ENCODE results near the gene MBD5. TPM values are rescaled to one million over a fixed set of nuclear protein-coding genes. Genes with fewer than 3 reads are reported as not detected.
A peak's percentile ranks its signal among the peaks of the same experiment; 100 is the strongest.

Gene MBD5
- total and polyA plus RNA-seq, 2 experiments from 2014 or later: 12.1 to 23.4 TPM

- H3K9ac ChIP-seq: no peak overlapping the region
- H3K9me3 ChIP-seq (ENCODE audit: low read depth): no peaks in the 10 kb centered on the region
- H3K9me2 ChIP-seq (ENCODE audit: insufficient read depth): no peaks in the 10 kb centered on the region
- no peaks in the 10 kb centered on the region for H3K27me3 ChIP-seq (replicated peaks; ENCODE audit: insufficient read depth)
- no peak overlapping the region for H2AFZ ChIP-seq
- peaks cover 6% of the 10 kb centered on the region; the same call in 1 of the 2 replicates for H3K4me1 ChIP-seq (ENCODE audit: insufficient read depth)
- TF ChIP-seq EZH2 (IDR thresholded peaks at IDR 0.05; ENCODE audit: insufficient read depth, poor library complexity, severe bottlenecking) (no peak), EZH2phosphoT487 (IDR thresholded peaks at IDR 0.05; ENCODE audit: insufficient read depth, low read depth) (no peak)
- no peaks in the 10 kb centered on the region for H3F3A ChIP-seq (ENCODE audit: insufficient read depth)
- H3K4me3 ChIP-seq: no peak overlapping the region
- WGBS, 2 experiments (ENCODE audit: low coverage in 1 of 2, low lambda C conversion rate in 2 of 2, missing lambda C conversion rate in 2 of 2): 100% methylated on average over 1 of the region's 1 CpG
- H3K4me2 ChIP-seq (ENCODE audit: unreplicated experiment): no peak overlapping the region
- no peak overlapping the region for H3K27ac ChIP-seq
- no peaks in the 10 kb centered on the region for H3K36me3 ChIP-seq (ENCODE audit: low read depth)
- in situ Hi-C loops (cut with MboI): loop anchor here (10.0 kb wide), 1 partner anchor 518 kb away; no protein-coding TSS in a partner anchor
- no peaks in the 10 kb centered on the region for H4K20me1 ChIP-seq (ENCODE audit: insufficient read depth)
- DNase-seq: no peak
- no peaks in the 10 kb centered on the region for H3K79me2 ChIP-seq (ENCODE audit: insufficient read depth)
These were observed 491.6 kb downstream of the MBD5 start for GRCh38 chr2:148512501-148512900.

GRCh38 chr2:148513427-148513826 is 492.5 kb downstream of the MBD5 start:
- H3K27ac ChIP-seq: no peak overlapping the region
- H3K9me2 ChIP-seq (ENCODE audit: insufficient read depth): no peaks in the 10 kb centered on the region
- in situ Hi-C loops (cut with MboI): loop anchor here (10.0 kb wide), 1 partner anchor 519 kb away; no protein-coding TSS in a partner anchor
- H3K79me2 ChIP-seq (ENCODE audit: insufficient read depth): no peaks in the 10 kb centered on the region
- H3F3A ChIP-seq (ENCODE audit: insufficient read depth): no peaks in the 10 kb centered on the region
- H3K4me3 ChIP-seq: no peak overlapping the region
- no peak overlapping the region for H2AFZ ChIP-seq
- H3K9ac ChIP-seq: no peak overlapping the region
- H4K20me1 ChIP-seq (ENCODE audit: insufficient read depth): no peaks in the 10 kb centered on the region
- no peaks in the 10 kb centered on the region for H3K9me3 ChIP-seq (ENCODE audit: low read depth)
- no peak for DNase-seq
- peaks cover 6% of the 10 kb centered on the region; the same call in 1 of the 2 replicates for H3K4me1 ChIP-seq (ENCODE audit: insufficient read depth)
- WGBS, 2 experiments (ENCODE audit: low coverage in 1 of 2, low lambda C conversion rate in 2 of 2, missing lambda C conversion rate in 2 of 2): 92 to 95% methylated on average over 1 of the region's 1 CpG
- no peaks in the 10 kb centered on the region for H3K36me3 ChIP-seq (ENCODE audit: low read depth)
- no peaks in the 10 kb centered on the region for H3K27me3 ChIP-seq (replicated peaks; ENCODE audit: insufficient read depth)
- no peak overlapping the region for H3K4me2 ChIP-seq (ENCODE audit: unreplicated experiment)
- no peak for TF ChIP-seq EZH2 (IDR thresholded peaks at IDR 0.05; ENCODE audit: insufficient read depth, poor library complexity, severe bottlenecking)
- TF ChIP-seq EZH2phosphoT487 (IDR thresholded peaks at IDR 0.05; ENCODE audit: insufficient read depth, low read depth): no peak

DNA sequence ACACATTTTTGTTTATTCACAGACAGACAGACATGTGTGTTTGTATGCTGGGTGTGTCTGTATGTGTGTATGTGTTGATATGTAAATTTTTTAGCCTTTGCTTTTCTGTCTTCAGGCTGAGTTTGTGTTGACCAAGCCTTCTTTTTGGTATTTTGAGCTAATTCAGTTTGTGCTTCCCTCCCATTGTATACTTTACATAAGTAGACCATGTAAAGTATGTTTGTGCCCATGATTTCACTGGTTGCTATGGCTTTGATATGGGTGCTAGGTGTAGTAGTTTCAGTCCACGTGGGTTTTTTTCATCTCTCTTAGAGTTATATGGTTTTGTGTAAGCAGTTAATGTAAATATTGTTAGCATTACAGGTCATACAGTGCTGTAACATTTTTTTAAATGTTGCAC is 494.2 kb downstream of the MBD5 start:
- H3K9me3 ChIP-seq (ENCODE audit: low read depth): no peaks in the 10 kb centered on the region
- H3K9ac ChIP-seq: no peak overlapping the region
- no peaks in the 10 kb centered on the region for H4K20me1 ChIP-seq (ENCODE audit: insufficient read depth)
- no peak for DNase-seq
- 91 to 92% methylated on average over 1 of the region's 1 CpG for WGBS, 2 experiments (ENCODE audit: low coverage in 1 of 2, low lambda C conversion rate in 2 of 2, missing lambda C conversion rate in 2 of 2)
- TF ChIP-seq EZH2 (IDR thresholded peaks at IDR 0.05; ENCODE audit: insufficient read depth, poor library complexity, severe bottlenecking) (no peak), EZH2phosphoT487 (IDR thresholded peaks at IDR 0.05; ENCODE audit: insufficient read depth, low read depth) (no peak)
- no peaks in the 10 kb centered on the region for H3K9me2 ChIP-seq (ENCODE audit: insufficient read depth)
- H3K4me2 ChIP-seq (ENCODE audit: unreplicated experiment): no peak overlapping the region
- in situ Hi-C loops (cut with MboI): loop anchor here (10.0 kb wide), 1 partner anchor 520 kb away; no protein-coding TSS in a partner anchor
- no peak overlapping the region for H3K4me3 ChIP-seq
- no peaks in the 10 kb centered on the region for H3K27me3 ChIP-seq (replicated peaks; ENCODE audit: insufficient read depth)
- no peaks in the 10 kb centered on the region for H3K79me2 ChIP-seq (ENCODE audit: insufficient read depth)
- H2AFZ ChIP-seq: no peak overlapping the region
- H3F3A ChIP-seq (ENCODE audit: insufficient read depth): no peaks in the 10 kb centered on the region
- no peaks in the 10 kb centered on the region for H3K36me3 ChIP-seq (ENCODE audit: low read depth)
- no peak overlapping the region for H3K27ac ChIP-seq
- H3K4me1 ChIP-seq (ENCODE audit: insufficient read depth): peaks cover 3% of the 10 kb centered on the region; the same call in 1 of the 2 replicates

- no peaks in the 10 kb centered on the region for H3K79me2 ChIP-seq (ENCODE audit: insufficient read depth)
- no peak overlapping the region for H3K9ac ChIP-seq
- no peak for TF ChIP-seq EZH2phosphoT487 (IDR thresholded peaks at IDR 0.05; ENCODE audit: insufficient read depth, low read depth)
- TF ChIP-seq EZH2 (IDR thresholded peaks at IDR 0.05; ENCODE audit: insufficient read depth, poor library complexity, severe bottlenecking): no peak
- no peak overlapping the region for H3K27ac ChIP-seq
- 31 to 40% methylated on average over 2 of the region's 2 CpGs for WGBS, 2 experiments (ENCODE audit: low coverage in 1 of 2, low lambda C conversion rate in 2 of 2, missing lambda C conversion rate in 2 of 2)
- no peaks in the 10 kb centered on the region for H3K27me3 ChIP-seq (replicated peaks; ENCODE audit: insufficient read depth)
- no peaks in the 10 kb centered on the region for H4K20me1 ChIP-seq (ENCODE audit: insufficient read depth)
- H2AFZ ChIP-seq: no peak overlapping the region
- H3K9me2 ChIP-seq (ENCODE audit: insufficient read depth): no peaks in the 10 kb centered on the region
- no peaks in the 10 kb centered on the region for H3F3A ChIP-seq (ENCODE audit: insufficient read depth)
- H3K4me1 ChIP-seq (ENCODE audit: insufficient read depth): peaks cover 3% of the 10 kb centered on the region; the same call in 1 of the 2 replicates
- DNase-seq: peak; percentile 47
- no peak overlapping the region for H3K4me3 ChIP-seq
- H3K9me3 ChIP-seq (ENCODE audit: low read depth): no peaks in the 10 kb centered on the region
- H3K36me3 ChIP-seq (ENCODE audit: low read depth): no peaks in the 10 kb centered on the region
- in situ Hi-C loops (cut with MboI): loop anchor here (10.0 kb wide), 1 partner anchor 521 kb away; no protein-coding TSS in a partner anchor
- no peak overlapping the region for H3K4me2 ChIP-seq (ENCODE audit: unreplicated experiment)
These were observed 495.1 kb downstream of the MBD5 start for GRCh38 chr2:148515976-148516375.
